ENCODE data around the gene CDKL5.

GRCh38 chrX:18643243-18643642 is 217.8 kb downstream of the CDKL5 start:
- TF ChIP-seq CTCF (IDR thresholded peaks at IDR 0.05): no peak
- no peak for TF ChIP-seq ZFX (IDR thresholded peaks at IDR 0.05; ENCODE audit: borderline replicate concordance)
